CD4-positive, alpha-beta T cell treated with Interleukin-2 at 100 ng/mL for 4 hours (primary cell): Measurements from ENCODE around the gene MTHFR.

Experiments used
- DNase-seq: peaks from one replicate; pipeline ENCODE4 v3.0.0-alpha.2; 2020; ENCODE audit warnings: low spot score

MTHFR gene

DNA sequence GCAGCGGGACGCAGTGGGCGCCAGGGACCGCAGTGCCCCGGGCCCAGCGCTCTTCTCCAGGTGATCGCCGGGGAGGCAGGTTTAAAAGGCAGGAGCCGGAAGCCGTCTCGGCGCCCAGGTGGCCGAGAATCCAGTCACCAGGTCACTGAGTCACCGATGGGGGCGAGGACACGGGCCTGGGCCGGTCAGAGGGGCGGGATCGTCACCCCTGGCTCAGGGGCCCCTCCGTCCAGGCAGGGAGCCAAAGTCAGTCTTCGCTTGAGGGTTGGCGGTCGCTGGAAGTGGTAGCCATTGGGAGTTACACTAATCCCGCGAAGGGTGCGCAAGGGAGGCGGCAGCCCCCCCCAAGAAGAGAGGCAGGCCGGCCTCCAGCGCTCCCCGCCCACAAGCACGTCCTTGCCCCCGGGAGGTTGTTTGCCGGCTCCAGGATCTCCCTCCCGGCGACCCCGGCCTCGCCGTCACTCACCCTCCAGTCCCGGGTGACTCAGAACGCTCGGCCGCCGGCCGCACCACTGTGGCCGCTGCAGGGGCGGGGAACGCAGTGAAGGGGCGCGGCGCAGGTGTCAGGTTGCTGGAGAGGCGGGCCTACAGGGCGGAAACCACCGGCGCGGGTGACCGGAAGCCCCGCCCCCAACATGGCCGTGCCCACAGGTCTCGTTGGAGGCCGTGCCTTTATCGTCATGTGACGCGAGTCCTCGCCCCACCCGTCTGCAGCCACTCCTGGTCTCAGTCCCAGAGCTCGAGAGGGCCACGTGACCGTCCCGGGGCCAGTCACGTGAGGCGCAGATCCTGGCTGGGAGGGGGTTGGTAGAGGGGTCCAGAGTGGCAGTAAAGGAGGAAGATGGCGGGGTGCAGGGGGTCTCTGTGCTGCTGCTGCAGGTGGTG, at the start of gene MTHFR, which contains the start of gene CLCN6:
TSS of gene MTHFR (minus strand) at position 543 of the 885 bp plus-strand sequence. CDS start 2,848 bp downstream, outside the sequence.
TSS of gene CLCN6 (plus strand) at position 770 of the 885 bp plus-strand sequence. CDS start at position 842, 72 bp downstream.
- peak; percentile 97 for DNase-seq

DNA sequence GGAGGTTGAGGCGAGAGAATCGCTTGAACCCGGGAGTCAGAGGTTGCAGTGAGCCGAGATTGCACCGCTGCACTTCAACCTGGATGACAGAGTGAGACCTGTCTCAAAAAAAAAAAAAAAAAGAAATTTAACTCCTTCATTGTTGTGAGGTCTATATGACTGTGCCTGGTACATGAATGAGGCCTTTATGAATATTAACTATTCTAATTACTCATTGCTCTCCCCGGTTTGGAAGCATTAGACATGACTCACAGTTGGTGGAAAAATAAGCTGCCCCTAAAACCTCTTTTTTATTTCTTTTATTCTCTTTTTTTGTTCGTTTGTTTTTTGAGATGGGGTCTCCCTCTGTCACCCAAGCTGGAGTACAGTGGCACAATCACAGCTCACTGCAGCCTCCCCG, 49.7 kb upstream of the MTHFR start:
- no peak for DNase-seq

DNA sequence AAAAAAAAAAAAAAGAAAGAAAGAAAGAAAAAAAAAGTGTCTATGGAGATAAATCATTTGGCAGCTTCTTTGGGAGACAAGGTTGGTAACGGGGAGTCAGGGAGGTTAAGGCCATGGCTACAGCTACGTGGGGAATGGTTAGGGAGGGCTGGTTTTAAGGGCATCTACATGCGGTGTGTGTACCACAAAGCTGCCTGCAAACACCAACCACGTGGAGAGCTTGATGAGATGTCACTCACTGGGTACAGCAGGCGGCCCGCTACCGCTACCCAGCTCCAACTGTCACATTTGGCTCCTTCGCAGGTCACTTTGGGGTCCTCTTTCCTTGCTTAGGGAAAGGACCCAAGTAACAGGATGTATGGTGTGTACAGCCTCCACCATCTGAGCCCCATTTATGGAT, 48.8 kb upstream of the MTHFR start:
- no peak for DNase-seq

DNA sequence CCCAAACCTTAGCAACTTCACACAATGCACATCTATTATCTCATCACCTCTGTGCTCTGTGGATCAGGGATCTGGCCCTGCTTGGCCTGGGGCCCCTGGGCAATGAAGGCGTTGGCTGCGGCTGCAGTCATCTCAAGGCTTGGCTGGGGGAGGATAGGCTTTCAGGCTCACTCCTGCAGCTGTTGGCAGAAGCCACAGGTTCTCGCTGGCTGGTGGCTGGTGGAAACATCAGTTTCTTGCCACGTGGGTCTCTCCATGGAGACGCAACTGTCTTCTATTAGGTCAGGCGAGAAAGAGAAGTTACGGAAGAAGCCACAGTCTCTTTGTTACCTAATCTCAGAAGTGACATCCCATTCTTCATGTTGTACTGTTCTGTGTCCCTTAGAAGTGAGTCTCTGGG, 45.4 kb upstream of the MTHFR start:
- no peak for DNase-seq

DNA sequence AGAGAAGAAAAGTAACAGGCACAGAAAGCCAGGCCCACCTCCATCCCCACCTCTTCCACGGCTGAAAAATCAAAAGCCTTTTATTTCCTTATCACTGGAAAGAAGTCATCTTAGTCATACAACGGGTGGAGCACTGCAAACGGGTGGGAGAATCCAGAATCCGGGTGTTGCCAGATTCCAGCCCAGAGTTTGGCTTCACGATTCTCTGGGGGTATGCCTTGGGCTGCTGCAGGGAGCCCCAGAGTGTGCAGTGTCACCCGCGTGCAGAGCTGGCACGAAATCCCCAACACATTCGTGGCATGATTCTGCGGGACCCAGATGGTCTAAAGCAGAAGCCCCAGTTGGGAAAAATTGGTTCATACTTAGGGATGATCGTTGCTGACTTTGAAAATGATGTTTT, 44.4 kb upstream of the MTHFR start:
- DNase-seq, result no peak

DNA sequence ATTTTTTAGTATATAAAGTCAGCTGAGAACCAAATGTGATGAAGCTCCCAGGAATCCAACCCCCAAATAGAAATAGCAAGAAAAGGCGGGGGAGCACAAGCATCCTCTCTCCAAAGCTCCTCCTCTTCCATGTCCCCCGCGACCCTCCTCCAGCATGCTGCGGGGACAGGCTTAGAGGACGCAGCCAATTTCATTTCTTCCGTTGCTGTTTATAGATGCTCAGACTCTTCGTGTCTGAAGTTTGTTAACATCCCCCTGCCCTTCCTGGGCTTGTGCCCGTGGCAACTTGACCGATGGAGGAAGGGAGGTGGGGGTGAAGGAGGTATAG, 42.6 kb upstream of the MTHFR start:
- no peak for DNase-seq

DNA sequence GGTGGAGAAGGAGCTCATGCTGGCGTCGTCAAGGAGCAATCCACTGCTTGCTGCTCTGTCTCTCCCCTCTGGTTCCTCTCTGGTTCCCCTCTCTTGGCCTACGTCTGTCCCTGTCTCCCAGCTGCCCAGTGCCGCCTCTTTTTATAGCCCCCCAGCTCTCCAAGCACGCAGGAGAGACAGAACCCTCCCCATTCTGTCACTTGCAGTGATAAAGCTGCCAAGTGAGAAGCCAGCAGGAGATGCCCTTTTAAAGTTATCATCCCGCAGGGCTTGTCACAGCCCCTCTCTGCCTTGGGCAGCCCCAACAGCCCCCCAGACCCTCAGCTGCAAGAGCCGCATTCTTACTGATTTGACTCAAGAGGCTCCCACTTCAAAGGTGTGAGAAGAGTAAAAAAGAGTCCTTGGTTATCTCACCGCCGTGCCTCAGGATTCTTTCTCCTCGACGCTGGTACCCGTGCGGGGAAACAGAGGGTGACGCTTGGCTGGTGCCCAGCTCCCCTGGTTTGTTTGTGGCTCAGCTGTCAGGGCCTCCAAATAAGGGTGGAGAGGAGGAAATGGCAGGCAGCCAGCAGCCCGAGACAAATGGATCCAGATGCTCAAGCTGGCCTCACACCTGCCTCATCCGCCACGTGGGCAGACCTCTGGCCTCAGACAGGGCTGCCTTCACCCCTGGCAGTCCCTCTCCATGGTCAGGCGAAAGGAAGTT, 42.1 kb upstream of the MTHFR start, which contains the start of gene NPPA:
TSS of gene NPPA (minus strand) at position 117 of the 706 bp plus-strand sequence. CDS start at position 18, 99 bp downstream.
- DNase-seq, result no peak

DNA sequence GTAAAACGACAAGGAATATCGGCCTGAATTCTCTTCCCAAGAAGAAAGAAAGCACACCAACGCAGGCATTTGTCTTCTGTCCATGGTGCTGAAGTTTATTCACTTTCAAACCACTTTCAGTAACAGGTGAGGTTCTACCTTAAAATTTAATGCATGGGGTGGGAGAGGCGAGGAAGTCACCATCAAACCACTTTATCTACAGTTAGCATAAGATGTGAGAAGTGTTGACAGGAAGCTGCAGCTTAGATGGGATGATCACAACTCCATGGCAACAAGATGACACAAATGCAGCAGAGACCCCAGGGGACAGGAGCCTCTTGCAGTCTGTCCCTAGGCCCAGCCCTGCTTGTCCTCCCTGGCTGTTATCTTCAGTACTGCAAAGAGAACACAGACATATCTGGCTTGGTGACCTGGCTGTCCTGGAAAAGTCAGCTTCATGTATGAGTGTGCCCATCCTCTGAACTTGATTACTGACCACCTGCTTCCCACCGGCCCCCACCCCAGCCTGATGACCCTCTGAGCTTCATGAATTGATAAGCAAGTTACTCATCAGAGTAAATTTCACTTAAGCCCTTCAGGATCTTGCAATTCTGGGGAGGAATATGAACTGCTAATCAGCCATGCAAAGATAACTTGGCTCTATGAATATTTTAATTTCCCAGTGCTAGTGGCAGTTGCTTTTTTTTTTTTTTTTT, 40.0 kb upstream of the MTHFR start:
- no peak for DNase-seq

DNA sequence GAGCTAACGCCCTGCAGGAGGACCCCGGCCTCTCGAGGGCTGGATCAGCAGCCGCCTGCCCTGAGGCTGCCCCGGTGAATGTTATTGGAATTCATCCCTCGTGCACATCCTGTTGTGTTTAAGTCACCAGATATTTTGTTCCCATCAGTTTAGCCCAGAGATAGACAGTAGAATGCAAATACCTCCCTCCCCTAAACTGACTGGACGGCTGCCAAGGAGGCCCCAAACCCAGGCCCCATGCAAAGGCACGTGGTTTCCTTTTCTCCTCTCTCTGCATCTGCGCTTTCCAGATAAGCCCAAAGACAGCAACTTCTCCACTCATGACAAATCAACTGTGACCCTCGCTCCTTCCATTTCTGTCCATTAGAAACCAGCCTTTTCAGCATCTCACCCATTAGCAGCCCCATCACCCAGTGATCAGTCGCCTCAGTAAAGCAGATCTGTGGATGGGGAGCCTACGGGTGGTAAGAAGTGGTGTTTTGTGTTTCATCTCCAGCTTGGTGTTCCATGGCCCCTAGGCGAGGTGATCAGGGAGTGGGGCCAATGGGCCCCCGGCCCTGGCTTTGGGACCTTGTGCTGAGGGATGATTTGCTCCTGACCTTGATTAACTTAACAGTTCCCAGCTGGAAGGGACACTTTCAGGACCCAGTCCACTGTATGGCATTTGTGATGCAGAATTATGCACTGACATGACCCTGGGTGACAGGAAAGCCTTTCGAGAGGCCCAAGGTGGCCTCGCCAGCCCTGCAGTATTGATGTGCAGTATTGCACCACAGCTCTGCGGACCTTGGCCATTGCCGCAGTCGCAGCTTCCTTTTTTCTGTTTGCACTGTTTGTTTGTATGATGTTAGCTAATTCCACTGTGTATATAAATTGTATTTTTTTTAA, 36.6 kb upstream of the MTHFR start:
- DNase-seq, result no peak

DNA sequence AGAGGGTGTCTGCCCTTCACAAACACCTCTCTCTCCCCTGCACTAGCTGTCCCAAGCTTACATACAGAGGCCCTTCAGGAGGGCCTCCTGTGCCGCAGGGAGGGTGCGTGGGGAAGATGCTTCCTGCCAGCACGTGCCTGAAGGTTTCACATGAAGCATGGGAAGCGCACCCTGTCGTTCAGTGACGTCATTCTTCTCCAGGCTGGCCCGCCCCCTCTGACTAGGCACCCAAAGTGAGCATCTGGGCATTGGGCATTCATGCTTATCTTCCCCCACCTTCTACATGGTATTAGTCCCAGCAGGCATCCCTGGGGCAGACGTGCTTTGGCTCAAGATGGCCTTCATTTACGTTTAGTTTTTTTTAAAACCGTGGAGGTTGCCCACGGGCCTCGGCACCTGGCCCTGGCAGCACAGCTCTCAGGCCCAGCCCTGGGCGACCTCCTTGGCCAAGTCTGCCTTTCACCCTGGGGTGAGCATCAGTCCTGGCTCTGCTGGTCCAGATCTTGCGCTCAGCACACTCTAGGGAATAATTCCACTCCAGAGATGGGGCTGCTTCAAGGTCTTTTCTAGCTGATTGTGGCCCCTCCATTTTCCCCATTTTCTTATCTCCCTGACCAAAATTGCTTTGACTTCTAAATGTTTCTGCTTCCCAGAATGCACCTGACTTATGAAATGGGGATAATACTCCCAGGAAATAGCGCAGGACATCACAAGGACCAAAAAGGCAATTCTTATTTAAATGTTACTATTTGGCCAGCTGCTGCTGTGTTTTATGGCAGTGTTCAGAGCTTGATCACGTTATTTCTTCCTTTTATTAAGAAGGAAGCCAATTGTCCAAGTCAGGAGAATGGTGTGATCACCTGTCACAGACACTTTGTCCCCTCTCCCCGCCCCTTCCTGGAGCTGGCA, 35.7 kb upstream of the MTHFR start:
- no peak for DNase-seq

DNA sequence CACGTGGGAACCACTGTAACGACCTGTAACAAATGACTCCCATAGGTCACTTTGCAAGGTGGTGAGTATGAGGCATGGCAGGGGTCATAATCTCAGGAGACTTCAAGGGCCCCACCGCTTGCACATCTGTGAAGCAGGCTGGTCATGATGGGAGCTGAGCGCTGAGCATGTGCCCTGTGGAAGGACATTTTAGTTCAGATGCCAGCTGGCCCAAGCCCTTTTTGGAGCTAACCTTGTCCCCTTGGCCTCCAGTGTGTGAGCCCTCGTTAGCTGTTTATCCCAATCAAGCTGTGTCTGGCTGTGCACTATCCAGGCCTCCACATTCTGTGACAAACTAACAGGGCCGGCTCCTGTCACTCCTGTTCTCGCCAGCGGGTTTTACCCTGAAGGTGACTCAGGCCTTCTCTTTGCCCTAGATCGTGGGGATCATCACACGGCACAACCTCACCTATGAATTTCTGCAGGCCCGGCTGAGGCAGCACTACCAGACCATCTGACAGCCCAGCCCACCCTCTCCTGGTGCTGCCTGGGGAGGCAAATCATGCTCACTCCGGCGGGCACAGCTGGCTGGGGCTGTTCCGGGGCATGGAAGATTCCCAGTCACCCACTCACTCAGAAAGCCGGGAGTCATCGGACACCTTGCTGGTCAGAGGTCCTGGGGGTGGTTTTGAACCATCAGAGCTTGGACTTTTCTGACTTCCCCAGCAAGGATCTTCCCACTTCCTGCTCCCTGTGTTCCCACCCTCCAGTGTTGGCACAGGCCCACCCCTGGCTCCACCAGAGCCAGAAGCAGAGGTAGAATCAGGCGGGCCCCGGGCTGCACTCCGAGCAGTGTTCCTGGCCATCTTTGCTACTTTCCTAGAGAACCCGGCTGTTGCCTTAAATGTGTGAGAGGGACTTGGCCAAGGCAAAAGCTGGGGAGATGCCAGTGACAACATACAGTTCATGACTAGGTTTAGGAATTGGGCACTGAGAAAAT, 34.3 kb upstream of the MTHFR start:
- no peak for DNase-seq

DNA sequence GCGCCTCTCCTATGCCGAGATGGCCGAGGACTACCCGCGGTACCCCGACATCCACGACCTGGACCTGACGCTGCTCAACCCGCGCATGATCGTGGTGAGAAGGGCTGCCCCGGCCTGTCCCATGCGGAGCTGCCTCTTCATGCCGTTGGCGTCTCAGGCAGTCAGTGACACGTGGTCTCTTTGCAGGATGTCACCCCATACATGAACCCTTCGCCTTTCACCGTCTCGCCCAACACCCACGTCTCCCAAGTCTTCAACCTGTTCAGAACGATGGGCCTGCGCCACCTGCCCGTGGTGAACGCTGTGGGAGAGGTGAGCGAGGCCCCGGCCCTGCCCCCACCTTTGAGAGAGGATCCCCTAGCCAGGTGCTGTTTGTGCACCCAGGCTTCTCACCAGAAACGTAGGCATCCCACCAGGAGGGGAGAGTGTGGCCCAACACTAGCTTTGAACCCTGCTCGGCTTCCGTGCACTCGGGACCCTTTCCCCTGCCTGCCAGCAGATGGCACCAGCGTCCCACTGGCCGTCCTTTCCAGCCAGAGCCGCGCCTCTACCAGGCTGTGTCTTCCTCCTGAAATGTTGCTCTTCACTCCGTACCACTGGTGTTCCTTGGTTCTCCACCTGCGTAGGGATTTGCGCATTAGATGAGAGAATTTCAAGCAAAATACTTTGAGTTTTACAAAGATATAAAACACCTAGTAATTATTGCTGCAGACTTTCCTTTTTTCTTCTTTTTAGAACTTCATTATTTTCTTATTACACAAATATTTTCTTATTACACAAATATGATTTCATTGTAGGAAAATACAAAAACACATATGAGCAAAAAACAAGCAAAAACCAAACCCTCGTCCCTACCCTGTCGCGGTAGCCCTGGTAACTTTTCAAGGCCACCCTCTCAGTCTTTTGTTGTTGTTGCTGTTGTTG, 32.8 kb upstream of the MTHFR start:
- DNase-seq, result peak; percentile 73

DNA sequence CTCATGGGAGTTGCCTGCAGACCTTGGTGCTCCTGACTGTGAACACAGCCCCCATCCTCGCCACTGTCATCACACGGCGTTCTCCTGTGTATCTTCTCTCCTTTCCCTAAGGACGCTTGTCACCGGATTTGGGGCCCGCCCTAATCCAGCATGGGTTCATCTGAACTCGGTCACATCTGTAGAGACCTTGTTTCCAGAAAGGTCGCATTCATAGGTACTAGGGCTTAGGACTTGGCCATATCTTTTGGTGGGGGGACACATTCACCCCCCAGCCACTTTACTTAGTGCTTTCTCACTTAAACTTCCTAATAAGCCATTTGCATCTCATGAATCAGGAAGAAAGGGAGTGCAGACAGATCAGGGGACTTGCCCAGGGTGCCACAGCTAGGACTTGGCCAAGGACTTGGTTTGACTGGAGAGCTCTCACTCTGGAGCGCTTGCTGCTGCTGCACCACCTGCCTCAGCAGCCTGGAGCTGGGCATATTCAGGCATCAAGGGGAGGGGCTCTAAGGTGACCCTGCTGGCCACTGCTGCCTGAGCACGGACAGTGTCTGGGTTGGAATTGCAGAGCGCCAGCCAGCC, 32.1 kb upstream of the MTHFR start:
- DNase-seq, result no peak

DNA sequence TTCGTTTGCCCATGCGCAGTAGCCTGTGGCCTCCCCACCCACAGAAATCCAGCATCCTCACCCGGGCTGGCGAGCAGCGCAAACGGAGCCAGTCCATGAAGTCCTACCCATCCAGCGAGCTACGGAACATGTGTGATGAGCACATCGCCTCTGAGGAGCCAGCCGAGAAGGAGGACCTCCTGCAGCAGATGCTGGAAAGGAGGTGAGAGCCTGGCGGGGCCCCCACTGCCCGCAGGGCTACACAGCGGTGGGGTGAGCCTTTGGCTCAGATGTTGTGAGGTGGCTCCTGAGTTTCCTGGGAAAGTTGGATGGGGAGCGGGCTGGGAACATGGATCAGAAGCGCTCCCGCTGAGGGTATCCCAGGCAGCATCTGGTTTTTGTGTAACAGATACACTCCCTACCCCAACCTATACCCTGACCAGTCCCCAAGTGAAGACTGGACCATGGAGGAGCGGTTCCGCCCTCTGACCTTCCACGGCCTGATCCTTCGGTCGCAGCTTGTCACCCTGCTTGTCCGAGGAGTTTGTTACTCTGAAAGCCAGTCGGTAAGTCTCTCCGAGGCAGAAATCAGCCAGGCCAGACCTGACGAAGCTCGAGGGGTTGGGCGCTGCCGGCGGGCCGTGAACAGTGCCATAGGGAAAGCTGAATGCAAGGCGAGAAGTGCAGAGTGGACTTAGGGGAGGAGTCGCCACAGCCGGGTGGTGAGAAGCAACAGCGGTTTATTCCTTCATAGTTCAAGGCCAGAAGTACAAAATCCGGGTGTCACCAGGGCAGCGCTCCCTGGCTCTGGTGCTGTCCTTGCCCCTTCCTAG, 31.4 kb upstream of the MTHFR start:
- DNase-seq, result no peak

DNA sequence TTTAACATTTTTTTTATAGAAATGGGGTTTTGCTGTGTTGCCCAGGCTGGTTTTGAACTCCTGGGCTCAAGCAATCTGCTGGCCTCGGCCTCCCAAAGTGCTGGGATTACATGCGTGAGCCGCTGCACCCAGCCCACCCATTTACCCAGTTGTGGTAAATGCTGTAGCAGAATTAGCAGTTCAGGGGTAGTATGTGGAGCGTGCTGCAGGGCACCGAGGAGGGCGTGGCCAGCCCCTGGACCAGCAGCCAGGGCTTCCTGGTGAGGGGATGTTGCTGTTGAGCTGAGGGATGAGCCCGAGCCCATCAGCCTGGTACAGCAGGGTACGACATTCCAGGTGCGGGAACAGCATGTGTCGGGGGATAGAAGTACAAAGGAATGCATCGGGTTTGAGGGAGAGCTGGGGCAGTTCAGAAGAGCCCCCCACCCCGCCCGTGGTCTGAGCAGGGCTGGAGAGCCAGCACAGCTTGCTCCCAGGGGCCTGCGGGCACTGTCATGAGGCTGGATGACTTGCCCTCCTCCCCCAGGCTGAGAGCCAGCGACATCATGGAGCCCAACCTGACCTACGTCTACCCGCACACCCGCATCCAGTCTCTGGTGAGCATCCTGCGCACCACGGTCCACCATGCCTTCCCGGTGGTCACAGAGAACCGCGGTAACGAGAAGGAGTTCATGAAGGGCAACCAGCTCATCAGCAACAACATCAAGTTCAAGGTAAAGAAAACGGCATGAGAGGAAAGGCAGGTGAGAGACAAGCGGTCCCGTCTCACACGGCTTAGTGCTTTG, 29.9 kb upstream of the MTHFR start:
- DNase-seq, result no peak

DNA sequence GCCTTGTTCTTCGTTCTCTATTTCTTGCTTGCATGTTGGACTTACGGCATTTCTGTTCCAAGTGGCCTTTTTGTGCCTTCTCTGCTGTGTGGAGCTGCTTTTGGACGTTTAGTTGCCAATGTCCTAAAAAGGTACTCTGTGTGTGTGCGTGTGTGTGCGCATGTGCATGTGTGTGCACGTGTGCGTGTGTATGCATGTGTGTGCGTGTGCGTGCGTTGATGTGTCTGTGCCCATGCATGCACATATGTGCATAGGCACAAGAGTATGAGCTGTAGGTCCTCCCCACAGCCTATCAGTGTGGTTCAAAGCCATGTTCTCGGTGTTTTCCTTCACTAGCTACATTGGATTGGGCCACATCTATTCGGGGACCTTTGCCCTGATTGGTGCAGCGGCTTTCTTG, 28.1 kb upstream of the MTHFR start:
- DNase-seq, result no peak
